GM12874 (cell line): ENCODE measurements around the gene IFT122.

Experiments
- TF ChIP-seq, protein P1 (sequence below): IDR thresholded peaks from 2 replicates; pipeline ENCODE4 v1.5.1; 2011; ENCODE audit warnings: low read depth, mild to moderate bottlenecking, control low read depth, low read length, moderate library complexity; ENCODE audit not compliant: insufficient read depth

The IFT122 gene

DNA sequence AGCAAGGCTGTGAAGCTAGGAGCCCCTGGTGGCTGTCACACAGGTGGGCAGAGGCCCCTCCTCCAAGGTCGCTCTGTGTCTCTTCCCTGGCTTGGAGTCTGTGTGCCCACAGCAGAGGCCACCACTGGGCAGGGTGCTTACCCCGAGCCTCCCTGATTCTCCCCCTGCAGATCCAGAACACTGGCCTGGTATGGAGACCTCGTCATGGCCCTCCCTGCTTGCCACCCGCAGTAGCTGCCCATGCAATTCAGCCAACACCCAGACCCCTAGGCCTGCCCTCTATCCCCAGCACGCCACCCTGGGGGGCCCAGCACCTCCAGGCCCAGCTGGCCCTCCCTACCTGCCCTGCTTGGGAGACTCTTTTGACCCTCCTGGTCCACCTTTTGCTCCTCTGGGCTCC is 82.9 kb downstream of the IFT122 start:
- TF ChIP-seq, protein P1, sequence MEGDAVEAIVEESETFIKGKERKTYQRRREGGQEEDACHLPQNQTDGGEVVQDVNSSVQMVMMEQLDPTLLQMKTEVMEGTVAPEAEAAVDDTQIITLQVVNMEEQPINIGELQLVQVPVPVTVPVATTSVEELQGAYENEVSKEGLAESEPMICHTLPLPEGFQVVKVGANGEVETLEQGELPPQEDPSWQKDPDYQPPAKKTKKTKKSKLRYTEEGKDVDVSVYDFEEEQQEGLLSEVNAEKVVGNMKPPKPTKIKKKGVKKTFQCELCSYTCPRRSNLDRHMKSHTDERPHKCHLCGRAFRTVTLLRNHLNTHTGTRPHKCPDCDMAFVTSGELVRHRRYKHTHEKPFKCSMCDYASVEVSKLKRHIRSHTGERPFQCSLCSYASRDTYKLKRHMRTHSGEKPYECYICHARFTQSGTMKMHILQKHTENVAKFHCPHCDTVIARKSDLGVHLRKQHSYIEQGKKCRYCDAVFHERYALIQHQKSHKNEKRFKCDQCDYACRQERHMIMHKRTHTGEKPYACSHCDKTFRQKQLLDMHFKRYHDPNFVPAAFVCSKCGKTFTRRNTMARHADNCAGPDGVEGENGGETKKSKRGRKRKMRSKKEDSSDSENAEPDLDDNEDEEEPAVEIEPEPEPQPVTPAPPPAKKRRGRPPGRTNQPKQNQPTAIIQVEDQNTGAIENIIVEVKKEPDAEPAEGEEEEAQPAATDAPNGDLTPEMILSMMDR = no peak

DNA sequence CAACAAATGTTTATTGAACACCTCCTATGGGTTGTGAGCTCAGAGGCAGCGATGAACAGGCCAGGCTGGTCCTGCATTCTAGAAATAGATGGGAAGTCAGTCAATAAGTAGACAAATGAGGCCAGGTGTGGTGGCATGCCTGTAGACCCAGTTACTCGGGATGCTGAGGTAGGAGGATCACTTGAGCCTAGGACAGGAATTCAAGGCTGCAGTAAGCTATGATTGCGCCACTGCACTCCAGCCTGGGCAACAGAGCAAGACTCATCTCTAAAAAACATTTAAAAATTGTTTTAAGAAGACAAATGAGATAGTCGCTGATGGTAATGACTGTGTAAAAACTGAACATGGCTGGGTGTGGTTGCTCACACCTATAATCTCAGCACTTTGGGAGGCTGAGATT is 84.1 kb downstream of the IFT122 start:
- TF ChIP-seq, protein P1 = no peak

DNA sequence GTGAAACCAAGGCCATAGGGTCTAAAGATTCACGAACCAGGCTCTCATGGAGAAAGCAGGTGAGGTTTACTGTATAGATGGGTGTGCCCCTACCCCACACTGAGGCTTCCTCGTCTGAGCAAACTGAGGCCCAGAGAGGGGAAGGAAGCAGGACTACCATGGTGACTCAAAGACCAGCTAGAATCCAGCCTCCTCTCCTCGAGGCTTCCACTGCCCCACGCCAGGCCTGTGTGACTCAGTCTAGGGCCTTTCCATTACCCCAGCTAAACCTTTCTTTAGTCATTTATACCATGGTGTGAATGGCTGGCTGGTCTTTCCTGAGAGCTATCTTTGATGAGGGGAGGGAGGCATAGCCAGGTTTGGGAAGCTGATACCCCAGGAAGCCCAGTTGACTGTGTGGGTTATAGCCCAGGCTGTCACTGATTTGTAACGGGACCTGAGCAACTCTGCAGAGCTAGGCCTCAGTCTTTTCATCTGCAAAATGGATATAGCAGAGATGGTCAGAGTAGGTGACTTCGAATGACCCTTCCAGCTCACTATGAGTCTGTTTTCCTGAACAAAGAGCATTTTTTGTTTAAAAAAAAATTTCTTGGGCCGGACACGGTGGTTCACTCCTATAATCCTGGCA is 85.4 kb downstream of the IFT122 start:
- TF ChIP-seq, protein P1 = no peak

DNA sequence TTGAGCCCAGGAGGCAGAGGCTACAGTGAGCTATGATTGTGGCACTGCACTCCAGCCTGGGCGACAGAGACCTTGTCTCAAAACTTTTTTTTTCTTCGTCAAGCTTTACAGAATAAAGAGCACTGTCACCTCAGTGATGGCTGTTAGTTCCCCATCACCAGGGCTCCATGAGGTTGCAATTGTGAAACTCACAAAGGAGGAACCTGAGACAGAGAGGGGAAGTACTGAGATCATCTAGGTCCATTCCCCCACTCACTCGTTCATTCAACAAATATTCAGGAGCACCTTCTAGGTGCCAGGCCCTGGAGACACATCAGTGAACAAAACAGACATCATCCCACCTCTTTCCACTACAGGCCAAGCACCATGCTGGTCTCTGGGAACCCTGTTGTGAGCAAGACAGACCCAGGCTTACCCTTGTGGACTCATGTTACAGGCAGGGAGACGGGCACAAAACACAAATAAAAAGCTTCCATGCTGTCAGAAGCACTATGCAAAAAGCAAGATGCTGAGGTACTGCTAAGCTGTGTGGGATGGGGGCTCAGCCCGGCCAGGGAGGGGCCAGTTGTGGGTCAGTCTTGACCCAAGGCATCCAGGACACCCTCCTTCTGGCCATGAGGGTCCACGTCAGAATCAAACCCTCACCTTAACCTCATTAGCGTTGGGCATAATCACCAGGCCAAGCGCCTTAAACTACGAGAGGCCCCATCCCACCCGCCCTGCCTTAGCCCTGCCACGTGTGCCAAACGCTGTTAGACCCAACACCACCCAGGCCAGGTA is 86.3 kb downstream of the IFT122 start:
- TF ChIP-seq, protein P1 = no peak

DNA sequence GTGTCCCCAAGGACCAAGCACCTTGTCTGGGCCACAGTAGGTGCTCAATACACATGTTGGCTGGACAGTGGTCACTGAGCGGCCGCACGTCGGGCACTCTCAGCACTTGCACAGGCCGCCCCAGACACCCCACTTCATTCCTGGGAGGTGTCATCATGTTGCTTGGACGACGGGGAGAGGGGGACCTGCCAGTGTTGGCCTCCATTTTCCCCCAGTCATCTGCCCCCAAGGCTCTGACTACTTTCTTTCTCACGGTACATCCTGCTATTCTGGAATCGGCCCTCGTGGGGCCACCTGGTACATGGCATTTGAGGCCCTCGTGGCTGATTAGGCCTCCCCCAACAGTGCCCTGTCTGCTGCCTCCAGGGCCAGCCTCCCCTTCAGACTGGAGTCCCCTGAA is 87.2 kb downstream of the IFT122 start:
- TF ChIP-seq, protein P1 = no peak

DNA sequence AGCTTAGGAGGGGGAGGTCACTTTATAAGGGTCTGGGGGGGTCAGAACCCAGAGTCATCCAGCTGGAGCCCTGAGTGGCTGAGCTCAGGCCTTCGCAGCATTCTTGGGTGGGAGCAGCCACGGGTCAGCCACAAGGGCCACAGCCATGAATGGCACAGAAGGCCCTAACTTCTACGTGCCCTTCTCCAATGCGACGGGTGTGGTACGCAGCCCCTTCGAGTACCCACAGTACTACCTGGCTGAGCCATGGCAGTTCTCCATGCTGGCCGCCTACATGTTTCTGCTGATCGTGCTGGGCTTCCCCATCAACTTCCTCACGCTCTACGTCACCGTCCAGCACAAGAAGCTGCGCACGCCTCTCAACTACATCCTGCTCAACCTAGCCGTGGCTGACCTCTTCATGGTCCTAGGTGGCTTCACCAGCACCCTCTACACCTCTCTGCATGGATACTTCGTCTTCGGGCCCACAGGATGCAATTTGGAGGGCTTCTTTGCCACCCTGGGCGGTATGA is 88.6 kb downstream of the IFT122 start, which contains the start of gene RHO:
Gene RHO (plus strand): TSS at position 51 of the 512 bp plus-strand sequence. CDS start 95 bp downstream, at position 146.
- TF ChIP-seq, protein P1 = no peak

DNA sequence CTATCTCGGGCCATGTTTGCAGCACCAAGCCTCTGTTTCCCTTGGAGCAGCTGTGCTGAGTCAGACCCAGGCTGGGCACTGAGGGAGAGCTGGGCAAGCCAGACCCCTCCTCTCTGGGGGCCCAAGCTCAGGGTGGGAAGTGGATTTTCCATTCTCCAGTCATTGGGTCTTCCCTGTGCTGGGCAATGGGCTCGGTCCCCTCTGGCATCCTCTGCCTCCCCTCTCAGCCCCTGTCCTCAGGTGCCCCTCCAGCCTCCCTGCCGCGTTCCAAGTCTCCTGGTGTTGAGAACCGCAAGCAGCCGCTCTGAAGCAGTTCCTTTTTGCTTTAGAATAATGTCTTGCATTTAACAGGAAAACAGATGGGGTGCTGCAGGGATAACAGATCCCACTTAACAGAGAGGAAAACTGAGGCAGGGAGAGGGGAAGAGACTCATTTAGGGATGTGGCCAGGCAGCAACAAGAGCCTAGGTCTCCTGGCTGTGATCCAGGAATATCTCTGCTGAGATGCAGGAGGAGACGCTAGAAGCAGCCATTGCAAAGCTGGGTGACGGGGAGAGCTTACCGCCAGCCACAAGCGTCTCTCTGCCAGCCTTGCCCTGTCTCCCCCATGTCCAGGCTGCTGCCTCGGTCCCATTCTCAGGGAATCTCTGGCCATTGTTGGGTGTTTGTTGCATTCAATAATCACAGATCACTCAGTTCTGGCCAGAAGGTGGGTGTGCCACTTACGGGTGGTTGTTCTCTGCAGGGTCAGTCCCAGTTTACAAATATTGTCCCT is 89.6 kb downstream of the IFT122 start:
- TF ChIP-seq, protein P1 = no peak
